Stomach smooth muscle (tissue), 2 donors: ENCODE measurements around the gene TRIM74.
"Not testable (repeated sequence)": the region's sequence is repeated elsewhere in the genome, so short reads cannot be mapped to it uniquely, and the experiment has no call there.

Experiments
- H3K27ac ChIP-seq: one replicate; pipeline ENCODE4 v1.7.0; 2013; ENCODE audit warnings: mild to moderate bottlenecking, low read length, inconsistent platforms
- H3K27me3 ChIP-seq, 2 donors: one replicate each; pipeline ENCODE4 v1.7.0; 2013; ENCODE audit warnings: low read length in 2 of 2; ENCODE audit not compliant: insufficient read depth in 2 of 2, control insufficient read depth in 1 of 2
- H3K36me3 ChIP-seq, 2 donors: one replicate each; pipeline ENCODE4 v1.7.0; 2013; ENCODE audit warnings: low read length in 2 of 2; ENCODE audit not compliant: control insufficient read depth in 2 of 2, insufficient read depth in 2 of 2
- H3K4me1 ChIP-seq: one replicate; pipeline ENCODE4 v1.7.0; 2013; ENCODE audit warnings: low read length; ENCODE audit not compliant: control insufficient read depth, insufficient read depth
- H3K4me3 ChIP-seq, 2 donors: one replicate each; pipeline ENCODE4 v1.7.0; 2013; ENCODE audit warnings: low read length in 2 of 2
- H3K9ac ChIP-seq, 2 donors: one replicate each; pipeline ENCODE4 v1.7.0; 2013; ENCODE audit warnings: low read length in 2 of 2, mild to moderate bottlenecking in 1 of 2
- H3K9me3 ChIP-seq, 2 donors: one replicate each; pipeline ENCODE4 v1.7.0; 2013; ENCODE audit warnings: low read length in 2 of 2; ENCODE audit not compliant: control insufficient read depth in 2 of 2
- donor health status: healthy.
- donor health status: Pancreatic carcinoma.

The TRIM74 gene

DNA sequence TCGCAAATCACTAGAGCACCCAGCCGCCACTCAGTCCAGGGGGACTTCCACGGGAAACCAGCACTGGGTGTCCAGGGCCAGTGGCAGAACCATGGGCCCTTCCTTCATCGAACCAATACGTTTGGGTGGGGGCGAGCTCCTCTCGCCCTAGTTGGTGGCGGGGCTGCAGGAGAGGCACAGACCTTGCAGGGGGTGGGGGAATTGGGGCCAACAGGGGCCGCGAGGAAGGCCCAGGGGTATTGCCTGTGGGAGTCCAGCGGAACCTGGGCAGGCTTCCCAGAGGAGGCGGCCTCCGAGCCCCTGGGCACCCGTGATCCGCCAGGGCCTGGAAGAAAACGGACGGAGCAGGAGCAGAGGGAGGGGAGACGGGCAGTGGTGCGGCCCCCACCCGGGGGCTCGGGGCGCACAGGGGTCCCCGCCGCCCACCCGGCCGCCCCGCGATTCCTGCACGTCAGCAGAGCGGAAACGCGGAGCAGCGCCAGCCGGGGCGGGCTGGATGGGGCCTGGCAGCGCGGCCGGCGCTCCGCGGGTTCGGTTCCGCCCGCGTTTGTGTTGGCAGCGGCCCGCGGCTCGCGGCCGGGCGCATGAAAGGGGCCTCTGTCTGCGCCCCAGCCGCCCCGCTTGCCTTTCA, 6.5 kb upstream of the TRIM74 start:
- H3K9me3 ChIP-seq, H3K36me3 ChIP-seq, H3K9ac ChIP-seq, H3K4me3 ChIP-seq, H3K27me3 ChIP-seq, H3K27ac ChIP-seq, H3K4me1 ChIP-seq: not testable (repeated sequence)

DNA sequence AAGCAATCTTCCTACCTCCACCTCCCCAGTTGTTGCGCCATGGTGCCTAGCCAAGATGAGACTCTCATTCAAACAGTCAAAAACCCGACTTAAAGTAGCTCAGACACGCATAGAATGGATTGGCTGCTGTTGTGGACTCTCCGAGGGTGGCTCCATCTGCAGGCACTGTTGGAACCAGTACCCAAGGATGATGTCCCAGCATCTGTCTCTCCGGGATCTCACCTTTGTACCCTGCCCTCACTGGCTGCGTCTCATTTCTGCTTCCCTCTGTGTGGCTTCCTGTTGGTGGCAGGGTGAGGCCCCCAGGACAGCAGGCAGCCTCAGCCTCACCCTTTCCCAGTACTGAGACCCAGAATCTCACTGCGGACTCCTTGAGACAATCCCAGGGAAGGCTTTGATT, 5.5 kb upstream of the TRIM74 start:
- H3K36me3 ChIP-seq, H3K27me3 ChIP-seq, H3K9me3 ChIP-seq, H3K4me1 ChIP-seq, H3K9ac ChIP-seq, H3K4me3 ChIP-seq, H3K27ac ChIP-seq: not testable (repeated sequence)

DNA sequence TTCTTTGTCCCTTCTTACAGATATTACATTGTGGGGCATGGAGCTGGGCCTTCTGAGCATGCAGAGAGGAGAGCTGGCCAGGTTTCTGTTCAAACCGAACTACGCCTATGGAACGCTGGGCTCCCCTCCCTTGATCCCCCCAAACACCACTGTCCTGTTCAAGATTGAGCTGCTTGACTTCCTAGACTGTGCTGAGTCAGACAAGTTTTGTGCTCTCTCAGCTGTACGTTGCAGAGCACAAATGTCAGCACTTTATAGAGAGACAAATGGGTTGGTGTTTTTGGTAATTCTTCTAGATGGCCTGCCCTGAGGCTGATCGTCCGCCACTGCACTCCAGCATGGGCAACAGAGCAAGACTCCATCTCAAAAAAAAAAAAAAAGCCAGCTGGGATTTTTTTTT, 2.2 kb upstream of the TRIM74 start:
- H3K27me3 ChIP-seq, H3K9ac ChIP-seq, H3K4me1 ChIP-seq, H3K9me3 ChIP-seq, H3K4me3 ChIP-seq, H3K27ac ChIP-seq, H3K36me3 ChIP-seq: not testable (repeated sequence)

DNA sequence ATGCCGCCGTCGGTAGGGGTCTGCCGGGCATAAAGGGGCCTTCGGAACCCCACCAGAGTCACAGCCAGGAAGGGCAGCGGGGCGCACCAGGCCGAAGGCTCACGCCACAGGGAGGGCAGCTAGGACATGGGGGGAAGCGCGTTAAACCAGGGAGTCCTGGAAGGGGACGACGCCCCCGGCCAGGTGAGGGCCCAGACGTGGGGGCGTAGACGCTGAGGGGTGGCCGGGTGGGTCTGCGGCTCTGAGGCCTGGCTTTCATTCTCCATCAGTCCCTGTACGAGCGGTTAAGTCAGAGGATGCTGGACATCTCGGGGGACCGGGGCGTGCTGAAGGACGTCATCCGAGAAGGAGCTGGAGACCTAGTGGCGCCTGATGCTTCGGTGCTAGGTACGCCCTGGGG, 422 bp upstream of the TRIM74 start:
- H3K9ac ChIP-seq, H3K27me3 ChIP-seq, H3K9me3 ChIP-seq, H3K4me3 ChIP-seq, H3K36me3 ChIP-seq, H3K27ac ChIP-seq, H3K4me1 ChIP-seq: not testable (repeated sequence)

DNA sequence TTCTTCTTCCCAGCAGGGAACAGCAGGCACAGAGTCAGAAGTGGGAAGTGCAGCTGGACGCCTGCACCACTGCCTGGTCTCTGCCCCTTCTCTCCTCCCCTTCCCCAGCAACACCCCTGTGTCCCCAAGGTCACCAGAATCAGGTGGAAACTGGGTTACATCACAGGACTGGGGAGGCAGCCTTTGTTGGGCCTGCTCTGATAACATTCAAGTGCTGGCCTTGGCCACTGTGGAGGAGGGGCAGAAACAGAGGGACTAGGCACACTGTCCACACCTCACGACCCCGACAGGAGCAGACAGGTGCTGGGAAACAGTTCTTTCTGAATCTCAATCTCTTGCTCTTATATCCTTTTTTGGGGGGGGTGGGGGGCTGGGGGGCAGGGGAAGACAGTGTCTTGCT, 2.4 kb downstream of the TRIM74 start:
- H3K9ac ChIP-seq, H3K27ac ChIP-seq, H3K9me3 ChIP-seq, H3K36me3 ChIP-seq, H3K4me1 ChIP-seq, H3K27me3 ChIP-seq, H3K4me3 ChIP-seq: not testable (repeated sequence)

DNA sequence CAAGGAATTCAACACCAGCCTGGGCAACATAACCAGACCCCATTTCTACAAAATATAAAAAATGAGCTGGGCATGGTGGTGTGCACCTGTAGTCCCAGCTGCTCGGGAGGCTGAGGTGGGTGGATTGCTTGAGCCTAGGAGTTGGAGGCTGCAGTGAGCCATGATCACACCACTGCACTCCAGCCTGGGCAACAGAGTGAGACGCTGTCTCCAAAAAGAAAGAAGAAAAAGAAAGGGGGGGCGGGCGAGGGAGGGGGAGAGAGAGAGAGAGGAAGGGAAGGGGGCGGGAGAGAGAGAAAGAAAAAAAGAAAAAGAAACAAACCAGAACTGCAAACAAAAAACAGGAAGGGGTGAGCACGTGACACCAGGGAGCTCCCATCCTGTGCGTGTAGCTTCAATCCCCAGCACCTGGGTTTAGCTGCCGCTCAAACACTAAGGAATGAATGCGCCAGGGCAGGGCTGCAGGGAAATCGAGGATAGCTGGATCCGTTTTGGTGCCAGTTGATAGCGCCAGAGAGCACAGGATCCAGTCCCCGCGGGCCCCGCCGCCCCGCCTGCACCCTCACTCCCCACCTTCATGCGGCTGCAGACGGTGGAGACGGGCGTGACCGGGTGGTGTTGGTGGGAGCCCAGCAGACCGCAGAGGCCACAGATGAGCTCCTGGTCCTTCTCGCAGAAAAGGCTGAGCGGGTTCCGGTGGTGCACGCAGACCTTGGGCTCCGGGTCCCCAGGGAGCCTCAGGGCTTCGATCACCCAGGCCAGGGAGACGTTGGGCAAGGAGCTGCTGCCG, 3.9 kb downstream of the TRIM74 start:
- not testable (repeated sequence) for H3K27me3 ChIP-seq, H3K27ac ChIP-seq, H3K9ac ChIP-seq, H3K9me3 ChIP-seq, H3K4me3 ChIP-seq, H3K36me3 ChIP-seq, H3K4me1 ChIP-seq

DNA sequence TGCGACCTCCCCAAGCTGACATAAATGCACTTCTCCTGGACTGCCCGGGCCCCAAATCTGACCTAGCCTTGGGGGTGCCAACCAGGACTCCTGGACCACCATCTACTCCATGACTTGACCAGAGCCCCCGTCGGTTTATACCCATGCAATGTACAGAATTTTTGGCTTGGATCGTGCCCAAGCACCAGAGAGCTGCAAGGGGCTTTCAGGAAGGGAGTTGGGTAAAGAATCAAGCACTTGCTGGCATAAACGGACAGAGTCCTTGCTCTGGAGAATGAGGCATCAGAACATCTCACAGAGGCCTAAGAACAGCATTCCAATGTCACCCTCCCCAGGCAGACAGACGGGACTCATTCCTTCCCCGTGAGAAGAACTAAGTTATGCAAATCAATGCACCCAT, 6.2 kb downstream of the TRIM74 start:
- not testable (repeated sequence) for H3K4me3 ChIP-seq, H3K9me3 ChIP-seq, H3K27me3 ChIP-seq, H3K9ac ChIP-seq, H3K27ac ChIP-seq, H3K36me3 ChIP-seq, H3K4me1 ChIP-seq

DNA sequence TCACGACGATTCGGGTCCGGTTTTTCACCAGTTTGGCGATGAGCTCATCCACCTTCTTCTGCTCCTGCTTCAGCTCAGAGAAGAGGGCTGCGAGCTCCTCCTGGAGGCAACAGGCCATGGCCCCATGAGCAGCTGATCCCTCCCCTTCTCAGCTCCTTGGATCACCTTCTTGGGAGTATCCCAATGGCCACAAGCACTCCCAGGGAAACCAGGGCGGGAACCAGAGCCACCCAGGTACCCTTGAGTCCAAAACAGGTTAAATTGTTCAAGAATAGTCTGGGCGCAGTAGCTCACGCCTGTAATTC, 8.0 kb downstream of the TRIM74 start:
- not testable (repeated sequence) for H3K9me3 ChIP-seq, H3K27me3 ChIP-seq, H3K27ac ChIP-seq, H3K4me3 ChIP-seq, H3K4me1 ChIP-seq, H3K36me3 ChIP-seq, H3K9ac ChIP-seq

DNA sequence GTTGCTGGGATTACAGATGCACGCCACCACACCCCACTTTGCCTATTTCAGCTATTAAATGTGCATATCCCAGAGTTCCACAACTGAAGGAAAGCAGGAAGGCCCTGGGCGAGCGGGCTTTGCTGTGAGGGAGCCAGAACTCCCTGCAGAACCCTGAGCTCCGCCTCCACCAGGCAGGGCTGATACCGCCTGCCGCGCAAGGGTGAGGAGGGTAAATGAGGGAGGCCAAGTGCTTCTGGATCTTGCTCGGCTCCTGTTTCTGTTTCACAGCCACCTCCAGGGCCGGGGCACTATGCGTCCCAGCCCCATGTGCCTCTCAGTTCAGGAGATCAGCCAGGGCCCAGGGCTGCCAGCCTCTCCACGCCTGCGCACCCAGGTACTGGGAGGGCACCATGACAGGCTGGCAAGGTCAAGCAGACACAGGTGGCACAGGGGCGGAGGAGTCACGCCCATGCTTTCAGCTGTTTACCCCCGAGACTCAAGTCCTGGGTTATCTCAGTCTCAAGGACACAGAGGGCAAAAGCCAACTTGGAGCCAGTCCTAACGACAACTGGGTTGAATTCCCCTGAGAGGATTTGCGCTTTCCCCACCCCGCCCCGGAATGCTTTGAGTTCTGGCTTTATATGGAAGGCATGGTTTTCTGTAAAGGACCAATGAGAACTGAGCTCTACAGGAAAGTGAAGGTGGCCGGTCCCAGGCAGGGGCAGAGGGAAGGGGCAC, 8.5 kb downstream of the TRIM74 start:
- H3K9me3 ChIP-seq, H3K27ac ChIP-seq, H3K27me3 ChIP-seq, H3K4me1 ChIP-seq, H3K9ac ChIP-seq, H3K36me3 ChIP-seq, H3K4me3 ChIP-seq: not testable (repeated sequence)

DNA sequence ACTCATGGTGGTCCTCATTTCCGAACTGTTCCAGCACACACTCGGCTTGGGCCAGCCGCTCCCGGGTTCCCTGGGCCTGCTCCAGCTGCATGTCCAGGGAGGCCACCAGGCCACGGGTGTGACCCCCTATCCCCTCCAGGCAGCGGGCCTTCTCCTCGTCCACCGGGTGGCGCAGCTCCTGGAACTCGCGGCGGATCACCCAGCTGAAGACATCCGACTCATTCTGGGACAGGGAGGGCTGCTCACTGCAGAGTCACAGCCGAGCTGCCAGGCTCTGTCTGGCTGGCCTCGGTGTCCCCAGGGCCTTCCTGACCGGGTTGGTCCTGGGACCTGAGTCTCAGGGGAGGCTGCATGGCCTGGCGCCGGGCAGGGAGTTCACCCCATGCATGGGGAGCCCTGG, 9.2 kb downstream of the TRIM74 start:
- H3K9ac ChIP-seq, H3K36me3 ChIP-seq, H3K4me1 ChIP-seq, H3K9me3 ChIP-seq, H3K27me3 ChIP-seq, H3K4me3 ChIP-seq, H3K27ac ChIP-seq: not testable (repeated sequence)

DNA sequence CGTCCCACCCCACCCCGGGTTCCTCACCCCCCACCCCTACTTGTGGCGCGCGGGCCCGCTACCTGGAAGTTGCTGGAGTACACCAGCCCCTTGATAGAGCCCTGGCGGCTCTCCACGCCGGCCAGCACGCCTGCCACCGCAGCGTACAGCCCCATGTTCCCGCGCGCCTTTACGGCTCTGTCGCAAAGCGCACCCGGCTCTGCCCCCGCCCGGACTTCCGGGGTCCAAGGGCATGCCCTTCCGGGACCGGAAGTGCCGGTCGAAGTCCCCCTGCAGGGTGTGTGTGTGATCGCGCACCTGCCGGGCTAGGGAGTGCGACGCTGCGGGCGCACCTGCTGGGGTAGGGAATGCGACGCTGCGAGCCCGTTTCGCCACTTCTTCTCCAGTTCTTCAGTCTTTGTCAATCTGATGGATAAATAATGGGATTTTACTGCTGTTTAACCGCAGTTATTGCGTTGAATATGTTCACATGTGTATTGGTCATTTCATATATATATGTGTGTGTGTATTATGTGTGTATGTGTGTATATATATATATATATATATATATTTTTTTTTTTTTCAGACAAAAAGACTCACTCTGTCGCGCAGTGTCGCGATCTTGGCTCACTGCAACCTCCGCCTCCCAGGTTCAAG, 14.6 kb downstream of the TRIM74 start:
- not testable (repeated sequence) for H3K4me1 ChIP-seq, H3K27ac ChIP-seq, H3K27me3 ChIP-seq, H3K36me3 ChIP-seq, H3K9ac ChIP-seq, H3K9me3 ChIP-seq, H3K4me3 ChIP-seq
